Measurements from ENCODE around the gene TNFRSF4. TPM values are rescaled to one million over a fixed set of nuclear protein-coding genes. Genes with fewer than 3 reads are reported as not detected.
A peak's percentile ranks its signal among the peaks of the same experiment; 100 is the strongest.

Gene TNFRSF4
- total and polyA plus RNA-seq, 4 experiments from 2014 or later: 13.5 to 75.1 (median 39.3) TPM

- Mint-ChIP-seq H3K27ac (peak overlapping the region; percentile 98 to 100 (median 99)), H3K4me3 (peak overlapping the region in 7 of 8 donors; percentile 79 to 98 (median 84)), H3K36me3 (peaks cover 0 to 22% of the 10 kb centered on the region in 2 donors), H3K27me3 (no peaks in the 10 kb centered on the region), H3K4me1 (peaks cover 17 to 64% (median 36%) of the 10 kb centered on the region in 4 donors), H3K9me3 (no peaks in the 10 kb centered on the region)
- peak overlapping the region; percentile 86 for H3K27ac ChIP-seq (ENCODE audit: low read depth, low read length)
- no peaks in the 10 kb centered on the region for H3K9me3 ChIP-seq (ENCODE audit: control insufficient read depth in 1 of 2, low read length in 2 of 2)
- peaks cover 10% of the 10 kb centered on the region for H3K36me3 ChIP-seq (ENCODE audit: insufficient read depth, low read length)
- ChIA-PET CTCF (ENCODE audit: partially characterized antibody) (interaction anchor here (1.2 kb wide), 1 partner anchor 15 kb away, joined by 5 read pairs; no protein-coding TSS in a partner anchor), POLR2A (ENCODE audit: partially characterized antibody) (interaction anchor here (1.2 to 4.1 kb wide), 5 partner anchors 10 to 79 kb away, joined by 3 to 38 read pairs (median 4); partner anchors contain the start of gene TNFRSF18)
- H3K4me3 ChIP-seq (ENCODE audit: low read length in 2 of 2): no peak overlapping the region
- DNase-seq: peak in 1 of 5 donors; percentile 35
- H3K4me1 ChIP-seq (ENCODE audit: insufficient read depth, low read length): peaks cover 78% of the 10 kb centered on the region
- H3K27me3 ChIP-seq (ENCODE audit: insufficient read depth, low read length): no peaks in the 10 kb centered on the region
- intact Hi-C loops (cut with micrococcal nuclease): loop anchor here (2.0 kb wide), 1 partner anchor 15 kb away; no protein-coding TSS in a partner anchor
Measured at GRCh38 chr1:1215881-1216605, 2.1 kb upstream of the TNFRSF4 start.

- H3K4me1 Mint-ChIP-seq: peaks cover 13 to 61% (median 37%) of the 10 kb centered on the region in 4 donors
- no peaks in the 10 kb centered on the region for H3K9me3 ChIP-seq (ENCODE audit: control insufficient read depth in 1 of 2, low read length in 2 of 2)
- peak in 1 of 5 donors; percentile 70 for DNase-seq
- H3K4me1 ChIP-seq (ENCODE audit: insufficient read depth, low read length): peaks cover 82% of the 10 kb centered on the region
- no peaks in the 10 kb centered on the region for H3K9me3 Mint-ChIP-seq
- no peaks in the 10 kb centered on the region for H3K27me3 Mint-ChIP-seq
- peak overlapping the region; percentile 79 to 100 (median 94) for H3K27ac Mint-ChIP-seq
- peak overlapping the region; percentile 86 for H3K27ac ChIP-seq (ENCODE audit: low read depth, low read length)
- H3K4me3 ChIP-seq (ENCODE audit: low read length in 2 of 2): no peak overlapping the region
- H3K36me3 Mint-ChIP-seq: peaks cover 0 to 16% of the 10 kb centered on the region in 2 donors
- POLR2A ChIA-PET (ENCODE audit: partially characterized antibody): interaction anchor here (1.2 to 4.1 kb wide), 6 partner anchors 9 to 78 kb away, joined by 3 to 38 read pairs (median 6); partner anchors contain the start of gene TNFRSF18
- intact Hi-C loops (cut with micrococcal nuclease): loop anchor here (2.0 kb wide), 1 partner anchor 16 kb away; no protein-coding TSS in a partner anchor
- H3K4me3 Mint-ChIP-seq: peak overlapping the region in 7 of 8 donors; percentile 49 to 82 (median 77)
- CTCF ChIA-PET (ENCODE audit: partially characterized antibody): interaction anchor here (1.2 kb wide), 1 partner anchor 16 kb away, joined by 5 read pairs; no protein-coding TSS in a partner anchor
- peaks cover 10% of the 10 kb centered on the region for H3K36me3 ChIP-seq (ENCODE audit: insufficient read depth, low read length)
- H3K27me3 ChIP-seq (ENCODE audit: insufficient read depth, low read length): no peaks in the 10 kb centered on the region
Measured at GRCh38 chr1:1215080-1215676, 1.2 kb upstream of the TNFRSF4 start.

- peak overlapping the region in 6 of 7 donors; percentile 25 to 98 (median 57) for H3K27ac Mint-ChIP-seq
- H3K4me1 ChIP-seq (ENCODE audit: insufficient read depth, low read length): peaks cover 80% of the 10 kb centered on the region
- CTCF ChIA-PET (ENCODE audit: partially characterized antibody): interaction anchor here (0.6 kb wide), 1 partner anchor 53 kb away, joined by 3 read pairs; no protein-coding TSS in a partner anchor
Measured at GRCh38 chr1:1212780-1213344, 1.1 kb downstream of the TNFRSF4 start.

DNA sequence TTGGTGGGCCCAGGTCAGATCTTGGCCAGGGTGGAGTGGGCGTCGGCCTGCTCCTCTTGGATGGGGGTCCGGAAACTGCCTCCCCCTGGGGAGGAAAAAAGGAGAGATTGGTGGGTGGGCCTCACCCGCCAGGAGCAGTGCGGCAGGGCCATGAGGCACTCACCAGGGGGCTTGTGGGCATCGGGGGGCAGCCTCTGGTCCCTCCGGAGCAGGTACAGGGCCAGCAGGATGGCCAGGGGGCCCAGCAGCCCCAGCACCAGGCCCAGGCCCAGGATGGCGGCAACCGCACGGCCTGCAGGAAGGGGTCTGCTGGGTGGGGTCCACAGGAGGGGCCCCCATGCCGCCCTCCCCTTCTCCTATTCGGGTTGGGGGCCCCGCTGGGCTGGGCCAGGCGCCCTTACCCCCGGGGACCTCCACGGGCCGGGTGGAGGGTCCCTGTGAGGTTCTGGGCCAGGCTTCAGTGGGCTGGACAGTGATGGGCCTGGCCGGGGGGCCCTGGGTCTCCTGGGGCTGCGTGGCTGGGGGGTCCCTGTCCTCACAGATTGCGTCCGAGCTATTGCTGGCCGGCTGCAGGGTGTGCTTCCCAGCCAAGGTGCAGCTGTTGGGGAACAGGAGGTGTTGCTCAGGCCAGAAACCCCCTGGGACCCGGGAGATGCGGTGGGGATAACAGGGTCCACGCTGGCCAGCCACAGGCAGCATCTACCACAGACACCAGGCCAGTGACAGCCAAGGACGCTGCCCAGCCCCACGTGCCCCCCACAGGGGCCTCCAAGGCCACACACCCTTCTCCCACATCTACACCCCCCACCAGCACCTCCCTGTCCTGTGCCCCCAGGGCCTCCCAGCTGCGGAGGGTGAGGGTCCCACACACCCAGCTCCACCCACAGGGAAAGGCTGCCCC is 2.2 kb downstream of the TNFRSF4 start:
- H3K9me3 ChIP-seq (ENCODE audit: control insufficient read depth in 1 of 2, low read length in 2 of 2): no peaks in the 10 kb centered on the region
- peak overlapping the region; percentile 41 for H3K27ac ChIP-seq (ENCODE audit: low read depth, low read length)
- POLR2A ChIA-PET (ENCODE audit: partially characterized antibody): interaction anchor here (0.8 to 2.2 kb wide), 4 partner anchors 13 to 198 kb away, joined by 3 to 11 read pairs (median 8); partner anchors contain the start of genes B3GALT6 and SDF4
- Mint-ChIP-seq H3K4me3 (peak overlapping the region; percentile 47 to 79 (median 66)), H3K27ac (peak overlapping the region in 5 of 7 donors; percentile 52 to 86 (median 60)), H3K27me3 (no peaks in the 10 kb centered on the region), H3K9me3 (no peaks in the 10 kb centered on the region), H3K36me3 (peaks cover 0 to 6% of the 10 kb centered on the region in 2 donors), H3K4me1 (peaks cover 18 to 61% (median 36%) of the 10 kb centered on the region in 4 donors)
- intact Hi-C loops (cut with micrococcal nuclease): no loop called here
- CTCF ChIA-PET (ENCODE audit: partially characterized antibody): interaction anchor here (0.6 kb wide), 1 partner anchor 52 kb away, joined by 3 read pairs; no protein-coding TSS in a partner anchor
- H3K4me3 ChIP-seq (ENCODE audit: low read length in 2 of 2): no peak overlapping the region
- DNase-seq: peak in 1 of 5 donors; percentile 33
- H3K36me3 ChIP-seq (ENCODE audit: insufficient read depth, low read length): no peaks in the 10 kb centered on the region
- H3K27me3 ChIP-seq (ENCODE audit: insufficient read depth, low read length): no peaks in the 10 kb centered on the region
- peaks cover 80% of the 10 kb centered on the region for H3K4me1 ChIP-seq (ENCODE audit: insufficient read depth, low read length)

More at GRCh38 chr1:1212780-1213344, 1.1 kb downstream of the TNFRSF4 start:
- no peaks in the 10 kb centered on the region for H3K27me3 ChIP-seq (ENCODE audit: insufficient read depth, low read length)
- Mint-ChIP-seq H3K4me3 (peak overlapping the region; percentile 43 to 83 (median 74)), H3K4me1 (peaks cover 17 to 64% (median 40%) of the 10 kb centered on the region in 4 donors), H3K9me3 (no peaks in the 10 kb centered on the region), H3K36me3 (peaks cover 0 to 10% of the 10 kb centered on the region in 2 donors), H3K27me3 (no peaks in the 10 kb centered on the region)
- intact Hi-C loops (cut with micrococcal nuclease): no loop called here
- H3K27ac ChIP-seq (ENCODE audit: low read depth, low read length): peak overlapping the region; percentile 86
- DNase-seq: peak; percentile 46 to 71 (median 57)
- peak overlapping the region; percentile 55 to 78 for H3K4me3 ChIP-seq (ENCODE audit: low read length in 2 of 2)
- no peaks in the 10 kb centered on the region for H3K9me3 ChIP-seq (ENCODE audit: control insufficient read depth in 1 of 2, low read length in 2 of 2)
- H3K36me3 ChIP-seq (ENCODE audit: insufficient read depth, low read length): peaks cover 2% of the 10 kb centered on the region
- POLR2A ChIA-PET (ENCODE audit: partially characterized antibody): interaction anchor here (0.8 to 2.2 kb wide), 5 partner anchors 14 to 199 kb away, joined by 3 to 11 read pairs (median 6); partner anchors contain the start of genes B3GALT6 and SDF4

- POLR2A ChIA-PET (ENCODE audit: partially characterized antibody): no interaction called here
- Mint-ChIP-seq H3K27ac (peak overlapping the region; percentile 62 to 93 (median 75)), H3K27me3 (no peaks in the 10 kb centered on the region), H3K9me3 (no peaks in the 10 kb centered on the region), H3K4me1 (peaks cover 13 to 56% (median 34%) of the 10 kb centered on the region in 4 donors), H3K36me3 (peaks cover 0 to 1% of the 10 kb centered on the region in 2 donors), H3K4me3 (peak overlapping the region; percentile 7 to 71 (median 40))
- Histone ChIP-seq H3K36me3 (ENCODE audit: insufficient read depth, low read length) (no peaks in the 10 kb centered on the region), H3K27me3 (ENCODE audit: insufficient read depth, low read length) (no peaks in the 10 kb centered on the region), H3K27ac (ENCODE audit: low read depth, low read length) (peak overlapping the region; percentile 41), H3K9me3 (ENCODE audit: control insufficient read depth in 1 of 2, low read length in 2 of 2) (no peaks in the 10 kb centered on the region), H3K4me1 (ENCODE audit: insufficient read depth, low read length) (peaks cover 80% of the 10 kb centered on the region), H3K4me3 (ENCODE audit: low read length in 2 of 2) (no peak overlapping the region)
- DNase-seq: peak in 1 of 5 donors; percentile 40
- CTCF ChIA-PET (ENCODE audit: partially characterized antibody): no interaction called here
- intact Hi-C loops (cut with micrococcal nuclease): no loop called here
Measured at GRCh38 chr1:1210726-1211540, 3.0 kb downstream of the TNFRSF4 start.

Data from CD4-positive, alpha-beta memory T cell (primary cell).